Astrocyte (in vitro differentiated cells and primary cell): ENCODE data around the gene SETD2.

Experiments used
- CTCF ChIP-seq: IDR thresholded peaks from 2 replicates; pipeline ENCODE4 v1.5.1; 2011; ENCODE audit warnings: low read depth, mild to moderate bottlenecking, inconsistent platforms, low read length, moderate library complexity; ENCODE audit not compliant: insufficient read depth
- EZH2 ChIP-seq: IDR thresholded peaks from 2 replicates; pipeline ENCODE4 v1.6.1; 2012; ENCODE audit warnings: mild to moderate bottlenecking, low read length, inconsistent platforms; ENCODE audit not compliant: insufficient read depth

GRCh38 chr3:47024932-47025331 is 139.0 kb downstream of the SETD2 start:
- TF ChIP-seq EZH2 (no peak), CTCF (no peak)
